Stimulated activated CD4-positive, alpha-beta T cell treated with anti-CD3 and anti-CD28 coated beads, TNF-alpha, amount 100 ng/mL, for 48 hours (primary cell): Measurements from ENCODE around the gene MITF.

Experiments
- DNase-seq, 3 donors: peaks; one replicate each; pipeline ENCODE4 v3.0.0-alpha.2; 2020; ENCODE audit warnings: low read depth in 3 of 3

The MITF gene

GRCh38 chr3:69755795-69756194 is 16.5 kb downstream of the MITF start:
- DNase-seq: no peak

- DNase-seq: no peak
Measured at GRCh38 chr3:69761896-69762767, 22.9 kb downstream of the MITF start.

- DNase-seq: no peak
Measured at GRCh38 chr3:69762768-69763229, 23.5 kb downstream of the MITF start.

DNA sequence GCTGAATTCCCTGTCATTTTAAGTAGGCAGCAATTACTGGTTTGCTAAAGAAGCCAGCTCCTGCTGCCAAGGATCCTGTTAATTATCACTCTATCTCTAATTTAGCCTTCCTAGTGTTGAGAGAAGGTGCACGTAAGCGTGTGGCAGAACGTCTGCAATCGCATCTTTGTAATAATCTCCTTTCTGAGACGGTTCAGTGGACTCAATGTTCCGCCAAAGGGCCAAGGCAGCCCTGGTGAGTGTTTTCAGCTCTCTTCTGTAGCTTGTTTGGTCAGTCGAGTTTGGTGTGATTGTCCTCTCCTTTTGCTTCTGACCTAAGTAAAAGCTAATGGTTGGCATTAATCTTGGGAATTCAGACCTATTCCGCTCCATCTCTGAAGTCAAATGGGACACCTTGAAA is 24.2 kb downstream of the MITF start:
- no peak for DNase-seq

DNA sequence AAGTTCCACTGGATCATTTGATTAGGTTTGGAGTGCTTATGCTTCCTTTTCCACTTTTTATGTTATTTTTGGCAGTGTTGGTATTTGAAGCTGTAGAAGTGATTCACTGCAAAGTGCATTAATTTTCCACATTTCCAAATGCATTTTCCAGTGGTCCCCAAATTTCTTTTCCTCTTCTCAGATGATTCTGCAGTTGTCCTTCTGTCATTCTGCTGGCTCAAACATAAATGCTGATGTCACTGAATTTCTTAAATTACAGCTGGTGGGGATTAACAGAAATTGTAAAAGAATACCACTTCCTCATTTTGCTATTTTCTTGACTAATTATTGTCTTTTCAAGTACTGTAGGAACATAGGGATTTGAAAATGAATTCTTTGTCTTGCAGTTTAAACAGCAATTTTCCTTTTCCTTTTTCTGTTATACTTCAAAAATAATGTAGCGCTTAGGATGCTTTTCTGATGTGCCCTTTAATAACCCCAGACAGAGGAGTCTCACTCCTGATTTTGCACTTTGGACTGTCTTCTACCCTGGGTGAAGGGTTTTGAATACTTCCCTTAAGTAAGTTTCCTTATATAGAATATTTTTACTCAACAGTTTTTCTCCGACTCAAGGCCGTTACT is 25.0 kb downstream of the MITF start:
- DNase-seq: no peak

- DNase-seq: no peak
Measured at GRCh38 chr3:69764861-69765260, 25.6 kb downstream of the MITF start.

- no peak for DNase-seq
Measured at GRCh38 chr3:69766638-69767037, 27.4 kb downstream of the MITF start.

DNA sequence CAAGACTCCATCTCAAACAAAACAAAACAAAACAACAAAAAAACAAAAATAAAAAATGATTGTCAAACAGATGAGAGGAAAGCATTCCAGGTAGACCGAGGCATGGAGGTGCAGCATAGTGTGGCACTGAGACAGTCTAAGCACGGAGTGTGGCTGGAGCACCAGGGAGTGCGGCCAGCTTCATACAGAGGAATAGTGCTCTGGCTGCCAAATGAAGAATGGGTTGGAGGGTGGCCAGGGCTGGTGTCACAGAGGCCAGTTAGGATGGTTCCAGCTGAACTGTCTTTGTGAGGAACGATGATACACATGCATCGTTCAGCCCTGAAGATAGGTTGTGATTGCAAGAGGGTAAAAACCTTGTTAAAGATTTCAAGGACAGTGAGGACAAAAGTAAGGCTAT is 28.3 kb downstream of the MITF start:
- DNase-seq: no peak

- no peak for DNase-seq
Measured at GRCh38 chr3:69768438-69768837, 29.2 kb downstream of the MITF start.

DNA sequence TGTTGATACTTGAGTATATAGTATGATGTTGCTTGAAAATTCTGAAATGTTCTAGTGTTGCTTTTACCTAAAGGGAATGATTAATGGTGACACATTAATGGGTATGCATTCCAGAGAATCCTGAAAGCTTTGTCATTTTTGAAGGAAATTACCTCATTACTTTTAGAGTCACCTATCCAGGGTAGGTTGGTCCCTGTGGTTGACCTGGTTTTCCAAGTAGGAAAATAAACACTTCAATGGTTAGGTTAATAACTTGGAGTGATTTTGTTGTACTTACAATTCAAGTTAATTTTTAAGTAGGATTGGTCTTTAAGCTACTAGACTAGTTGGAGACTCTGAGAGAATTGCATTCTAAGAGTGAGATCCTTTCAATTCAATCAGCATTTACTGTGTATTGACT is 31.0 kb downstream of the MITF start:
- DNase-seq: no peak

DNA sequence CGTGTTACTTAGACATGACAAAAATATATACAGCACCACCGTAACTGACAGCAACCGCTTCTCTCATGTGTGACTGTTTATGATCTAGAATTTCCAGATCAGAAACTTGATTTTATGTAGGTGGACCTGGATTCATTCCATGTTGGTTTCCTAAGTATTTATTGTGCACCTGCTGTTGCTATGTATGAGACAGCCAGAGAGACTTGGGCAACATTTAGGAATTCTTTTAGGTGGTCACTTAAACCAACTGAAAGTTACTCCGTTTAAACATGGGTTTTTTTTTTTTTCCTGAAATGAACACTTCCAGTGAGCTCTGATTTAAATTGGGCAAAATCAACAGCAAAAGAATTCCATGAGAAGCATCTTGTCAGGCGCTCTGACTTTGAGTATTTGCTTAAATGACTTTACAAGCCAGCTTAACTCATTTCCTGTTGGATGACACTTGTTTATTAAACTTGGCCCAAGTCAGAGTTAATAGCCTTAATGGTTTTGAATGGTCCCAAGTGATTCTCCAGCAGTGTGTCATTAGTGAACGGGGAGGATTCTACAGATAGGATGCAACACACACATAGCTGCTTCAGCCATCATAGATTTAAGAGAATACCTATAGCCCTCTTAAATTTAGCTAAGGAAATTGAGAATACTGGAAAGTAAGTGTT is 31.8 kb downstream of the MITF start:
- DNase-seq: no peak

GRCh38 chr3:69772152-69772867 is 33.0 kb downstream of the MITF start:
- no peak for DNase-seq

- no peak for DNase-seq
Measured at GRCh38 chr3:69774029-69774428, 34.8 kb downstream of the MITF start.

GRCh38 chr3:69775751-69776150 is 36.5 kb downstream of the MITF start:
- no peak for DNase-seq

DNA sequence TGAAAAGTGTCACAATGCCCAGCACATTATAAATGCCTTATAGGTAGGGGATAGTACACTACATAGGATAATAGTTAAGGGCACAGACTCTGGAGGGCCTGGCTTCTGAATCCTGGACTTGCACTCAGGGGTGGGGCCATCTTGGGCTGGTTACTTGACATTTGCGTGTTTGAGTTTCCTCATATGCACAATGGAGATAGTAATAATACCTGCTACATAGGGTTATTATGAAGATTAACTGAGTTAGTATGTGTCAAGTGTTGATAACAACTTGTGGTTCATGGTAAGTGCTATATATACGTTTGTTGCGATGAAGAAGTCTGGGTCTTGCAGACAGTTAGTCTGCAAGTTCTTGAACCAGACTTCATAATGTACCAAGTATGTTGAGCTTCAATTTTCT is 37.0 kb downstream of the MITF start:
- no peak for DNase-seq

GRCh38 chr3:69776920-69777581 is 37.8 kb downstream of the MITF start:
- DNase-seq: no peak

DNA sequence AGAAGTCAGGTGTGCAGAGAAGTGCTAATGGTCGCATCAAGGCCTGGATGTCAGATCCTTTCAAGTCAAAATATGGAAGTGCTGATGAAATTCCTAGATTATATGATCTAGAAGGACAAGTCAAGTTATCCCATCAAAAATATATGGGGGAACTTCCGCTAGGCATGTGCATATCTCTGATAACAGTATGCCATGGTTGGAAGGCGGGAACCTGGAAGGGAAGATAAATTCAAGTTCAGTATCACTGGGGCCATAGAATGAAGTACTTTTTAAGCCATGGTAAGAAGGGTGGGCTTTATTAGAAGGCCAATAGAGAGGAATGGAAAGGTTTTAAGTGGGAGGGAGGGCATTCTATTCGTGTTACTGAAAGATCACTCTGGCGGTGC is 38.3 kb downstream of the MITF start:
- no peak for DNase-seq

DNA sequence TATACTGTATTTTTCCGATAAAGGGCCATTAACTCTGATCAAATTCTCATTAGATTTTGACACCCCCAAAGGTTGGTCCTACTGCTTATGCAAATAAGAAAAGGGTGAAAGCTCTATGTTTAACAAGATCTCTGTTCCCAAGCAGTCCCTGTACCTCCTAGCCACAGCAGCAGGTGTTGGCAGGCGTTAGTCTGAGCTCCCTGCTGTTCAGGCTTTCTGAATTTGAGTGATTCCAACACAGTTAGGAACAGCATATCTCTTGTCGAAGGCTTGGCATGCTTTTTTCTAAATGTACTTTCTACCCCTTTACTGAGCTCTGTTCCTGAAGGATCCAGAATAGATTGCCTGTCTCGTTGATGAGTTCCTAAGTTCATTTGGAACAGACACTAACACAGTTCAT is 42.3 kb downstream of the MITF start:
- DNase-seq: no peak

DNA sequence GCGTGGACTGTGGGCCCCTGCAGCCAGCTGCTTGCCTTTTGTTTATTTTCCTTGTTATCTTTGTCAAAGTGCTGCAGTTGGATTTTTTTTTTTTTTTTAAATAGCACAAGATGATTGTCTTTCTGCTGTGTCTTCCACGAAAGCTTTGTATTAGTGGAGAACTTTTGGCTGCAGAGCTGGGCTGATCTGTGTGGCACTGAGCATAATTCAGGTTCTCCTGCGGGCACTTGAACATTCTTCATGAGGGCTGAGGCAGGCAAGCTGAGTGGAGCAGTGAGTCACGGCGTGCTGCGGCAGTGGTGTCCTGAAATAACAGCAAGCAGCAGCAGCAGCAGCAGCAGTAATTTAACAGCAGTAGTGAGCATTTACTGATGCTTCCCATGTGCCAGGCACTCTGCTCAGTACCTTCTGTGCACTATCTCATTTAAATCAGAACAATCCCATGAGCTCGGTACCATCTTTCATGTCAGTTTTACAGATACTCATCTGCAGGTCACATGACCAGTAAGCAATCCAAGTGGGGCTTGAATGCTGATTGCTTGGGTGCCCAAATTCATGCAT is 45.8 kb downstream of the MITF start:
- no peak for DNase-seq

DNA sequence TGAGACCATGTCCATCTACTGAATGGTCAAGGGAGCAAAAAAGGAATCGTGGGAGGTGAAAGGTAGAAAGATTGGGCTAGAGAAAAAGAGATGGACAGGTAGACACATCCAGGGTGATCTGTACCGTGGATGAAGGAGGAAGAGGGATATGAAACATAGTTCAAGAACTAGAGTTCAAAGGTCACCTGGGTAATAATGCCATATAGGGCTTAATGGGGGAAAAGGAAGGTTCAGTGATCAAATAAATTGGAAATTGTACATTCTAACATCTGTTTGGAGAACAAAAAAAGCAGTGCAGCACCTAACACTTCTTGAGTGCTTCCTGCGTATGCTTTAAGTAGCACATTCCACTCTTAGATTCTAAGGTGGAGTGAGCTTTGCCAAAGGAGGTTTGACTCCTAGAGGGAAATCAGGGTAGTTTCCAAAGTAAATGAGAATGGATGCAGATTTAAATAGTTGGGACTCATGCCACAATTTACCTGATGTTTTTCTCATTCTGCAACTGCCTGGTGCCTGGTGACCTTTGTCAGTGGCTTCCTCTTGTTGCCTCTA is 46.6 kb downstream of the MITF start:
- no peak for DNase-seq

DNA sequence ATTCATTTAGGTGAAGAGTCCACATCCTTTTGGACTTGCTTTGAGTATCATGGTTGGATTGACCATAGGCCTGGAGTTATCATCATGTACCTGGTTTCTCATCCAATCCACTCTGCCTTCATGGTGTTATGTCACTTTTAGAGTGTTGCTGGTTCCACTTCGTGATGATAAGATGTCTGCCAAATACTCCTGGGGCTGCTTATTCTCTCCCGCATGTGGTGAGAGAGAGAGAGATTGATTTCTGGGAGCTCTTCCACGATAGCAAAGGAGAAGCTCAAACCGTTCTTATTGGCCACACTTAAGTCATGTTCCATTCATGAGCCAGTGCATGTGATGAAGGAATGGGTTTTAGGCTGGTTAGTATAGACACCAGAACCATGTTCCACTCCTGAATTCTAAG is 47.6 kb downstream of the MITF start:
- no peak for DNase-seq
